PC-9 (cell line): Measurements from ENCODE around the gene HADHA.

Experiments
- EZH2 ChIP-seq: fragments of 200-600 bp; sonication (generic); IDR thresholded peaks from 2 replicates; pipeline ENCODE4 v1.8.0; 2017; ENCODE audit warnings: antibody characterized with exemption, low read depth
- TF ChIP-seq, protein P1 (sequence below): fragments of 200-600 bp; sonication (generic); conservative IDR thresholded peaks from 2 replicates; pipeline ENCODE4 v1.6.1; 2017; ENCODE audit warnings: mixed run types, antibody characterized with exemption, mild to moderate bottlenecking, moderate library complexity

GRCh38 chr2:26178246-26178645 is 66.2 kb downstream of the HADHA start:
- TF ChIP-seq, protein P1, sequence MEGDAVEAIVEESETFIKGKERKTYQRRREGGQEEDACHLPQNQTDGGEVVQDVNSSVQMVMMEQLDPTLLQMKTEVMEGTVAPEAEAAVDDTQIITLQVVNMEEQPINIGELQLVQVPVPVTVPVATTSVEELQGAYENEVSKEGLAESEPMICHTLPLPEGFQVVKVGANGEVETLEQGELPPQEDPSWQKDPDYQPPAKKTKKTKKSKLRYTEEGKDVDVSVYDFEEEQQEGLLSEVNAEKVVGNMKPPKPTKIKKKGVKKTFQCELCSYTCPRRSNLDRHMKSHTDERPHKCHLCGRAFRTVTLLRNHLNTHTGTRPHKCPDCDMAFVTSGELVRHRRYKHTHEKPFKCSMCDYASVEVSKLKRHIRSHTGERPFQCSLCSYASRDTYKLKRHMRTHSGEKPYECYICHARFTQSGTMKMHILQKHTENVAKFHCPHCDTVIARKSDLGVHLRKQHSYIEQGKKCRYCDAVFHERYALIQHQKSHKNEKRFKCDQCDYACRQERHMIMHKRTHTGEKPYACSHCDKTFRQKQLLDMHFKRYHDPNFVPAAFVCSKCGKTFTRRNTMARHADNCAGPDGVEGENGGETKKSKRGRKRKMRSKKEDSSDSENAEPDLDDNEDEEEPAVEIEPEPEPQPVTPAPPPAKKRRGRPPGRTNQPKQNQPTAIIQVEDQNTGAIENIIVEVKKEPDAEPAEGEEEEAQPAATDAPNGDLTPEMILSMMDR = no peak
- TF ChIP-seq EZH2 = no peak
